Nephron (organoid): ENCODE measurements around the gene PTGDR2.

Experiments
- H3K27ac Mint-ChIP-seq, 3 experiments: 2 replicates each; pipeline ENCODE4 v1.8.0; 2020; ENCODE audit warnings: mixed read lengths in 3 of 3, mild to moderate bottlenecking in 2 of 3, moderate library complexity in 1 of 3
- H3K27me3 Mint-ChIP-seq: 2 replicates; pipeline ENCODE4 v1.8.0; 2021; ENCODE audit warnings: low read depth, mild to moderate bottlenecking, moderate library complexity, mixed read lengths
- H3K36me3 Mint-ChIP-seq: 2 replicates; pipeline ENCODE4 v1.8.0; 2020; ENCODE audit warnings: low read depth, mixed read lengths
- H3K4me1 Mint-ChIP-seq: 2 replicates; pipeline ENCODE4 v1.8.0; 2020; ENCODE audit warnings: mixed read lengths
- H3K4me3 Mint-ChIP-seq, 3 experiments: 2 replicates each; pipeline ENCODE4 v1.8.0; 2020; ENCODE audit warnings: mild to moderate bottlenecking in 3 of 3, mixed read lengths in 3 of 3, moderate library complexity in 2 of 3
- H3K9me3 Mint-ChIP-seq: 2 replicates; pipeline ENCODE4 v1.8.0; 2020; ENCODE audit warnings: mixed read lengths
- CTCF ChIP-seq, 3 experiments: fragments of 200-600 bp; sonication (generic); IDR thresholded peaks; one replicate each; pipeline ENCODE4 v1.5.0; 2021; ENCODE audit warnings: antibody characterized with exemption in 3 of 3; ENCODE audit not compliant: unreplicated experiment in 3 of 3

Gene PTGDR2

GRCh38 chr11:60855726-60856633 is at the start of gene PTGDR2:
PTGDR2 (minus strand) TSS chr11:60855950; CDS start chr11:60853722, 2,228 bp downstream.
- Mint-ChIP-seq H3K4me3 (peak within 1 kb of the TSS in 2 of 3 experiments; percentile 16 to 40), H3K36me3 (peaks cover 6% of the 10 kb centered on the region), H3K9me3 (no peaks in the 10 kb centered on the region), H3K4me1 (peaks cover 25% of the 10 kb centered on the region), H3K27ac (peak within 1 kb of the TSS; percentile 62 to 78 (median 74)), H3K27me3 (no peaks in the 10 kb centered on the region)
- no peak for TF ChIP-seq CTCF (IDR thresholded peaks at IDR 0.05; ENCODE audit: unreplicated experiment in 3 of 3)

- Mint-ChIP-seq H3K9me3 (no peaks in the 10 kb centered on the region), H3K36me3 (peaks cover 29% of the 10 kb centered on the region), H3K27me3 (peaks cover 5% of the 10 kb centered on the region), H3K4me3 (peak overlapping the region; percentile 86 to 94 (median 90)), H3K4me1 (peaks cover 32% of the 10 kb centered on the region), H3K27ac (peak overlapping the region; percentile 39 to 95 (median 61))
- no peak for TF ChIP-seq CTCF (IDR thresholded peaks at IDR 0.05; ENCODE audit: unreplicated experiment in 3 of 3)
Measured at GRCh38 chr11:60905047-60905446, 49.3 kb upstream of the PTGDR2 start.

- H3K4me1 Mint-ChIP-seq, result peaks cover 32% of the 10 kb centered on the region
Measured at GRCh38 chr11:60902625-60903024, 46.9 kb upstream of the PTGDR2 start.

GRCh38 chr11:60900673-60901404 is 45.1 kb upstream of the PTGDR2 start:
- H3K27me3 Mint-ChIP-seq, result no peaks in the 10 kb centered on the region
- no peak for TF ChIP-seq CTCF (IDR thresholded peaks at IDR 0.05; ENCODE audit: unreplicated experiment in 3 of 3)
- peaks cover 65% of the 10 kb centered on the region for H3K36me3 Mint-ChIP-seq
- no peaks in the 10 kb centered on the region for H3K9me3 Mint-ChIP-seq
- no peak overlapping the region for H3K4me3 Mint-ChIP-seq
- H3K4me1 Mint-ChIP-seq, result peaks cover 20% of the 10 kb centered on the region
- H3K27ac Mint-ChIP-seq, result no peak overlapping the region

More at GRCh38 chr11:60902625-60903024, 46.9 kb upstream of the PTGDR2 start:
- Mint-ChIP-seq H3K9me3 (no peaks in the 10 kb centered on the region), H3K36me3 (peaks cover 50% of the 10 kb centered on the region), H3K27ac (no peak overlapping the region), H3K27me3 (no peaks in the 10 kb centered on the region), H3K4me3 (peak overlapping the region in 2 of 3 experiments; percentile 61 to 72)
- TF ChIP-seq CTCF (IDR thresholded peaks at IDR 0.05; ENCODE audit: unreplicated experiment in 3 of 3), result no peak

- Mint-ChIP-seq H3K36me3 (peaks cover 74% of the 10 kb centered on the region), H3K9me3 (no peaks in the 10 kb centered on the region), H3K27ac (no peak overlapping the region), H3K4me3 (no peak overlapping the region), H3K27me3 (no peaks in the 10 kb centered on the region), H3K4me1 (peaks cover 11% of the 10 kb centered on the region)
- TF ChIP-seq CTCF (IDR thresholded peaks at IDR 0.05; ENCODE audit: unreplicated experiment in 3 of 3), result no peak
Measured at GRCh38 chr11:60899977-60900376, 44.2 kb upstream of the PTGDR2 start.
